Liver (tissue), 9 donors: ENCODE measurements around the gene RSRC2. TPM values are rescaled to one million over a fixed set of nuclear protein-coding genes. Genes with fewer than 3 reads are reported as not detected.
"Not testable (repeated sequence)": the region's sequence is repeated elsewhere in the genome, so short reads cannot be mapped to it uniquely, and the experiment has no call there.

ENCODE experiments used
- DNase-seq: peaks from one replicate; pipeline ENCODE4 v3.0.0-alpha.2; 2017; ENCODE audit warnings: low spot score
- H3K27ac ChIP-seq, 2 donors: one replicate each; pipeline ENCODE4 v1.7.0; 2013; ENCODE audit warnings: inconsistent platforms in 2 of 2, low read length in 2 of 2, control low read depth in 1 of 2, low read depth in 1 of 2, mild to moderate bottlenecking in 1 of 2
- H3K27me3 ChIP-seq, 4 donors: one replicate each; pipeline versions ENCODE4 v1.6.1 to v1.7.0; 2013; ENCODE audit warnings: low read length in 3 of 4, inconsistent platforms in 1 of 4, mild to moderate bottlenecking in 1 of 4, moderate library complexity in 1 of 4; ENCODE audit not compliant: control insufficient read depth in 4 of 4, insufficient read depth in 4 of 4
- H3K36me3 ChIP-seq, 4 donors: one replicate each; pipeline versions ENCODE4 v1.6.1 to v1.7.0; 2013; ENCODE audit warnings: low read length in 3 of 4, mild to moderate bottlenecking in 3 of 4, low read depth in 1 of 4, moderate library complexity in 1 of 4; ENCODE audit not compliant: control insufficient read depth in 4 of 4, insufficient read depth in 3 of 4
- H3K4me1 ChIP-seq, 4 donors: one replicate each; pipeline versions ENCODE4 v1.6.1 to v1.7.0; 2013; ENCODE audit warnings: low read length in 3 of 4, mild to moderate bottlenecking in 3 of 4, moderate library complexity in 1 of 4; ENCODE audit not compliant: control insufficient read depth in 4 of 4, insufficient read depth in 4 of 4
- H3K4me3 ChIP-seq, 3 donors: one replicate each; pipeline versions ENCODE4 v1.6.1 to v1.7.0; 2013; ENCODE audit warnings: low read length in 3 of 3, control low read depth in 1 of 3, low read depth in 1 of 3, mild to moderate bottlenecking in 1 of 3
- H3K9ac ChIP-seq, 2 donors: one replicate each; pipeline ENCODE4 v1.7.0; 2013; ENCODE audit warnings: low read length in 2 of 2, mild to moderate bottlenecking in 2 of 2, moderate library complexity in 2 of 2, control low read depth in 1 of 2, low read depth in 1 of 2
- H3K9me3 ChIP-seq, 4 donors: one replicate each; pipeline versions ENCODE4 v1.6.1 to v1.7.0; 2013; ENCODE audit warnings: low read length in 3 of 4; ENCODE audit not compliant: control insufficient read depth in 4 of 4
- CTCF ChIP-seq: fragments of 150-350 bp; IDR thresholded peaks from 2 replicates; pipeline ENCODE4 v1.5.1; 2017; ENCODE audit warnings: improper control_type of control experiment, low read depth, low read length; ENCODE audit not compliant: missing input control
- EGR1 ChIP-seq, 2 donors: IDR thresholded peaks; 2 replicates each; pipeline ENCODE4 v1.6.1; 2016 to 2018; ENCODE audit warnings: antibody characterized with exemption in 2 of 2, low read depth in 2 of 2
- FOXA1 ChIP-seq: IDR thresholded peaks from 2 replicates; pipeline ENCODE4 v1.6.1; 2016; ENCODE audit warnings: antibody characterized with exemption
- FOXA2 ChIP-seq: IDR thresholded peaks from 2 replicates; pipeline ENCODE4 v1.6.1; 2016; ENCODE audit warnings: antibody characterized with exemption
- HNF4A ChIP-seq, 2 donors: conservative IDR thresholded peaks; 2 replicates each; pipeline ENCODE4 v1.6.1; 2016; ENCODE audit warnings: antibody characterized with exemption in 2 of 2, mild to moderate bottlenecking in 2 of 2
- HNF4G ChIP-seq: IDR thresholded peaks from 2 replicates; pipeline ENCODE4 v1.6.1; 2016; ENCODE audit warnings: antibody characterized with exemption
- JUND ChIP-seq, 2 donors: IDR thresholded peaks; 2 replicates each; pipeline ENCODE4 v1.6.1; 2016; ENCODE audit warnings: antibody characterized with exemption in 2 of 2
- MAX ChIP-seq: IDR thresholded peaks from 2 replicates; pipeline ENCODE4 v1.6.1; 2016; ENCODE audit warnings: antibody characterized with exemption
- NR2F2 ChIP-seq: IDR thresholded peaks from 2 replicates; pipeline ENCODE4 v1.6.1; 2016; ENCODE audit warnings: antibody characterized with exemption
- RXRA ChIP-seq, 2 donors: IDR thresholded peaks; 2 replicates each; pipeline ENCODE4 v1.6.1; 2017 to 2018; ENCODE audit warnings: antibody characterized with exemption in 2 of 2, mild to moderate bottlenecking in 1 of 2
- TAF1 ChIP-seq: conservative IDR thresholded peaks from 2 replicates; pipeline ENCODE4 v1.6.1; 2016; ENCODE audit warnings: antibody characterized with exemption, mild to moderate bottlenecking
- ZBTB33 ChIP-seq: IDR thresholded peaks from 2 replicates; pipeline ENCODE4 v1.6.1; 2016; ENCODE audit warnings: antibody characterized with exemption
- WGBS: extraction: QIAGEN DNeasy Blood & Tissue Kit; methylation state at CpG from one replicate; pipeline ENCODE4 v1.1.7; 2013; 5-methylcytosine and 5-hydroxymethylcytosine counted together
- polyA plus RNA-seq, 2 donors: library from polyadenylated mRNA; stranded (reverse) in 1 of 2; unstranded in 1 of 2; fragments of 200-250 nt in 1 of 2; fragments of >200 nt in 1 of 2; fragmentation: Nextera tagmentation in 1 of 2; extraction: Ambion mirVana in 1 of 2; gene quantifications; one replicate each; pipeline versions ENCODE4 v1.2.1 to v1.2.3, GENCODE V29; 2013 to 2015
- total RNA-seq, 2 donors: library from RNA; depleted of rRNA; stranded (reverse); fragments of >200 nt; gene quantifications; one replicate each; pipeline ENCODE4 v1.2.3, GENCODE V29; 2014
- TF ChIP-seq, protein P1 (sequence below): IDR thresholded peaks from 2 replicates; pipeline ENCODE4 v1.6.1; 2016; ENCODE audit warnings: antibody characterized with exemption
- TF ChIP-seq, protein P2 (sequence below): IDR thresholded peaks from 2 replicates; pipeline ENCODE4 v1.6.1; 2016; ENCODE audit warnings: antibody characterized with exemption, mild to moderate bottlenecking
- donor health status: healthy.
- donor health status: healthy.
- donor health status: healthy.
- donor health status: healthy.
- donor health status: healthy.

RSRC2 gene
- total and polyA plus RNA-seq, 4 donors = 15.5 to 31.4 (median 25.7) TPM

- peak overlapping the region; percentile 94 to 98 for H3K27ac ChIP-seq
- no peaks in the 10 kb centered on the region for H3K9me3 ChIP-seq
- H3K4me1 ChIP-seq = peaks cover 10 to 20% (median 16%) of the 10 kb centered on the region in 4 donors
- WGBS = 1% methylated on average over 47 of the region's 47 CpGs
- H3K36me3 ChIP-seq = peaks cover 9 to 23% (median 16%) of the 10 kb centered on the region in 4 donors
- no peak for DNase-seq
- peak overlapping the region; percentile 51 to 90 for H3K9ac ChIP-seq
- H3K27me3 ChIP-seq = no peaks in the 10 kb centered on the region
- TF ChIP-seq, protein P1, sequence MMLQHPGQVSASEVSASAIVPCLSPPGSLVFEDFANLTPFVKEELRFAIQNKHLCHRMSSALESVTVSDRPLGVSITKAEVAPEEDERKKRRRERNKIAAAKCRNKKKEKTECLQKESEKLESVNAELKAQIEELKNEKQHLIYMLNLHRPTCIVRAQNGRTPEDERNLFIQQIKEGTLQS = peak; percentile 56
- TF ChIP-seq RXRA (IDR thresholded peaks at IDR 0.05) (peak; percentile 33 to 62), FOXA2 (no peak), JUND (IDR thresholded peaks at IDR 0.05) (peak in 1 of 2 donors; percentile 33)
- H3K4me3 ChIP-seq = peak overlapping the region; percentile 63 to 83 (median 82)
These were observed 26.6 kb downstream of the RSRC2 start for GRCh38 chr12:122499991-122500684.

DNA sequence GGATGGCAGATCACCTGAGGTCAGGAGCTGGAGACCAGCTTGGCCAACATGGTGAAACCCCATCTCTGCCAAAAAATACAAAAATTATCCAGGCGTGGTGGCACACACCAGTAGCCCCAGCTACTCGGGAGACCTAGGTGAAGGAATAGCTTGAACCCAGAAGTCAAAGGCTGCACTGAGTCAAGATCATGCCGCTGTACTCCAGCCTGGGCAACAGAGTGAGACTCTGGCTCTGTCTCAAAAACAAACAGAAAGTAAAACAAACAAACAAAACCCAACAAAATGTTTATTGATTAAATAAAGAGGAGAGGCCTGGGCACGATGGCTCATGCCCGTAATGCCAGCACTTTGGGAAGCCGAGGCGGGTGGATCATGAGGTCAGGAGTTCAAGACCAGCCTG is 31.5 kb downstream of the RSRC2 start:
- TF ChIP-seq CTCF (no peak), TAF1 (no peak), HNF4A (conservative IDR thresholded peaks at IDR 0.05) (peak in 1 of 2 donors; percentile 16), EGR1 (IDR thresholded peaks at IDR 0.05; ENCODE audit: low read depth in 2 of 2) (no peak), FOXA2 (no peak), RXRA (IDR thresholded peaks at IDR 0.05) (peak in 1 of 2 donors; percentile 32)
- Histone ChIP-seq H3K4me1 (peaks cover 8 to 20% (median 16%) of the 10 kb centered on the region in 4 donors), H3K9me3 (no peaks in the 10 kb centered on the region), H3K36me3 (peaks cover 7 to 21% (median 10%) of the 10 kb centered on the region in 4 donors), H3K9ac (no peak overlapping the region), H3K27me3 (no peaks in the 10 kb centered on the region), H3K4me3 (no peak overlapping the region), H3K27ac (no peak overlapping the region)
- DNase-seq = no peak
- 44% methylated on average over 7 of the region's 7 CpGs for WGBS

DNA sequence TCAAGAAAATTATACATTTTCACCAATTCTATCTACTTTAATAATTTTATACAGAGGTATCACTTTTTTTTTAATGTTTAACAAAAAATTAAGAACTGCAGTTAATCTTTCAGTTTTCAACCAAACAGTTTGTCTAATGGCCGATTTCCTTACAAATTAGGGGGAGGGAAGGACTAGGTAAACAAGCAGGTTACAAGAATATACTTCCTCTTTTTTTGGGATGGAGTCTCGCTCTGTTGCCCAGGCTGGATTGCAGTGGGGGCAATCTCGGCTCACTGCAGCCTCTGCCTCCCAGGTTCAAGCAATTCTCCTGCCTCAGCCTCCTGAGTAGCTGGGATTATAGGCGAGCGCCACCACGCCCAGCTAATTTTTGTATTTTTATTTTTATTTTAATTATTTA is 33.5 kb downstream of the RSRC2 start:
- H3K27me3 ChIP-seq, H3K9me3 ChIP-seq, H3K4me3 ChIP-seq, H3K9ac ChIP-seq, DNase-seq, H3K27ac ChIP-seq: not testable (repeated sequence)
- Histone ChIP-seq H3K36me3 (peaks cover 7 to 24% (median 14%) of the 10 kb centered on the region in 4 donors), H3K4me1 (peaks cover 13 to 20% (median 18%) of the 10 kb centered on the region in 4 donors)
- WGBS = 80% methylated on average over 6 of the region's 6 CpGs

GRCh38 chr12:122491991-122492390 is 34.7 kb downstream of the RSRC2 start:
- 90% methylated on average over 2 of the region's 2 CpGs for WGBS
- no peak overlapping the region for H3K4me3 ChIP-seq
- H3K9ac ChIP-seq = no peak overlapping the region
- H3K4me1 ChIP-seq = peaks cover 12 to 31% (median 25%) of the 10 kb centered on the region in 4 donors
- peaks cover 7 to 24% (median 16%) of the 10 kb centered on the region in 4 donors for H3K36me3 ChIP-seq
- no peak overlapping the region for H3K27ac ChIP-seq
- H3K9me3 ChIP-seq = no peaks in the 10 kb centered on the region
- no peaks in the 10 kb centered on the region for H3K27me3 ChIP-seq
- no peak for DNase-seq
- TF ChIP-seq NR2F2 (no peak), HNF4A (conservative IDR thresholded peaks at IDR 0.05) (no peak), ZBTB33 (no peak), TAF1 (no peak), FOXA1 (no peak), HNF4G (no peak), MAX (no peak), JUND (IDR thresholded peaks at IDR 0.05) (no peak)
- TF ChIP-seq, protein P1 = no peak
- TF ChIP-seq, protein P2, sequence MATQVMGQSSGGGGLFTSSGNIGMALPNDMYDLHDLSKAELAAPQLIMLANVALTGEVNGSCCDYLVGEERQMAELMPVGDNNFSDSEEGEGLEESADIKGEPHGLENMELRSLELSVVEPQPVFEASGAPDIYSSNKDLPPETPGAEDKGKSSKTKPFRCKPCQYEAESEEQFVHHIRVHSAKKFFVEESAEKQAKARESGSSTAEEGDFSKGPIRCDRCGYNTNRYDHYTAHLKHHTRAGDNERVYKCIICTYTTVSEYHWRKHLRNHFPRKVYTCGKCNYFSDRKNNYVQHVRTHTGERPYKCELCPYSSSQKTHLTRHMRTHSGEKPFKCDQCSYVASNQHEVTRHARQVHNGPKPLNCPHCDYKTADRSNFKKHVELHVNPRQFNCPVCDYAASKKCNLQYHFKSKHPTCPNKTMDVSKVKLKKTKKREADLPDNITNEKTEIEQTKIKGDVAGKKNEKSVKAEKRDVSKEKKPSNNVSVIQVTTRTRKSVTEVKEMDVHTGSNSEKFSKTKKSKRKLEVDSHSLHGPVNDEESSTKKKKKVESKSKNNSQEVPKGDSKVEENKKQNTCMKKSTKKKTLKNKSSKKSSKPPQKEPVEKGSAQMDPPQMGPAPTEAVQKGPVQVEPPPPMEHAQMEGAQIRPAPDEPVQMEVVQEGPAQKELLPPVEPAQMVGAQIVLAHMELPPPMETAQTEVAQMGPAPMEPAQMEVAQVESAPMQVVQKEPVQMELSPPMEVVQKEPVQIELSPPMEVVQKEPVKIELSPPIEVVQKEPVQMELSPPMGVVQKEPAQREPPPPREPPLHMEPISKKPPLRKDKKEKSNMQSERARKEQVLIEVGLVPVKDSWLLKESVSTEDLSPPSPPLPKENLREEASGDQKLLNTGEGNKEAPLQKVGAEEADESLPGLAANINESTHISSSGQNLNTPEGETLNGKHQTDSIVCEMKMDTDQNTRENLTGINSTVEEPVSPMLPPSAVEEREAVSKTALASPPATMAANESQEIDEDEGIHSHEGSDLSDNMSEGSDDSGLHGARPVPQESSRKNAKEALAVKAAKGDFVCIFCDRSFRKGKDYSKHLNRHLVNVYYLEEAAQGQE = no peak
